Coronary artery (tissue), 2 donors: ENCODE measurements around the gene NOX5.

Experiments used
- DNase-seq: peaks from one replicate; pipeline ENCODE4 v3.0.0-alpha.2; 2017; ENCODE audit warnings: low spot score
- H3K27ac ChIP-seq, 2 donors: fragments of 200-600 bp; sonication (generic); one replicate each; pipeline ENCODE4 v1.5.1; 2016 to 2019
- H3K4me3 ChIP-seq: fragments of 200-600 bp; sonication (generic); 2 replicates; pipeline ENCODE4 v1.5.1; 2016; ENCODE audit warnings: mild to moderate bottlenecking, moderate library complexity
- CTCF ChIP-seq: fragments of 200-600 bp; sonication (generic); IDR thresholded peaks from one replicate; pipeline ENCODE4 v1.5.1; 2019; ENCODE audit warnings: antibody characterized with exemption

NOX5 gene

GRCh38 chr15:69105451-69105985, 91.0 kb downstream of the NOX5 start:
- no peak for TF ChIP-seq CTCF
- DNase-seq, result no peak
- H3K4me3 ChIP-seq, result no peak overlapping the region
- no peak overlapping the region for H3K27ac ChIP-seq

GRCh38 chr15:69107025-69107620, 92.6 kb downstream of the NOX5 start:
- no peak overlapping the region for H3K27ac ChIP-seq

More at GRCh38 chr15:69107025-69107620, 92.6 kb downstream of the NOX5 start:
- no peak for DNase-seq
- H3K4me3 ChIP-seq, result no peak overlapping the region
- TF ChIP-seq CTCF, result no peak
